ENCODE results near the gene BCDIN3D. TPM values are rescaled to one million over a fixed set of nuclear protein-coding genes. Genes with fewer than 3 reads are reported as not detected.

The BCDIN3D gene
- total and polyA plus RNA-seq, 2 donors (not counting 3 experiments of a cell fraction or from before 2014, with no cell fraction given) = 1.8 to 3.1 TPM

DNA sequence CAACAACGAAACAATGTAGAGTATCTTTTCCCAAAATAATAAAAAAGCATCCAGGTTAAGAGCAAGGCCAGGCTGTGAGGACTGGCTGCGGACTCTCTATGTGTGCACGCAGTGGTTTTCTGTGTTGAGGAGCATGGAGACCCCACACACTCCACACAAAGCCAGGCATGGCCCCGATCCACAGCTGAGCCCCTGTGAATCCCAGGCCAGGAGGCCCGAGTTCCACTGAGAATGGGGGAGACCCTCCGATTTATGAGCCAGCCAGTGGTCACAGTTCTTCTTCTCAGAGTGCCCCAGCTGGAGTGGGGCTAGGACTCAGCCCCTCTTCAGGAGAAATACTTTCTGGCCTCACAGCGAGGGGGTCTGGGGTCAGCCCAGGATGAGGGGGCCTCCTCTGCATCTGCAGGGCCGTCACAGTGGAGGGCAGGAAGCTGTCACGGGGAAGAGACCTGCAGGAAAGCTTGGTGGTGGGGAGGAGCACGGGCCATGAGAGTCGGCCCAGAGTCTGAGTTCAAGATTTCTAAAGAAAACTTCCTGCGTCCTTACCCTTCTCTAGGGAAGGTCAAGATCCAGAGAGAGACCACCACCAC is 34.8 kb downstream of the BCDIN3D start:
- H3K9me3 ChIP-seq (replicated peaks; ENCODE audit: control insufficient read depth, insufficient read depth, low read length) = no peaks in the 10 kb centered on the region
- H3K36me3 ChIP-seq (ENCODE audit: control insufficient read depth in 2 of 2, extremely low read depth in 1 of 2, insufficient read depth in 2 of 2, low read length in 2 of 2) = peaks cover 7 to 26% of the 10 kb centered on the region in 2 experiments
- no peaks in the 10 kb centered on the region for H3K4me1 ChIP-seq (ENCODE audit: control insufficient read depth, extremely low read depth, insufficient read depth, low read length)
- DNase-seq (ENCODE audit: low read depth, low spot score) = no peak
- ChIA-PET CTCF (interaction anchor here (1.1 kb wide), 1 partner anchor 12 kb away, joined by 3 read pairs; no protein-coding TSS in a partner anchor), POLR2A (no interaction called here)
- no TSS peak for BruUV-seq (replicated peaks)
- intact Hi-C loops (cut with micrococcal nuclease) = no loop called here
- H3K27me3 ChIP-seq (ENCODE audit: control insufficient read depth in 2 of 2, insufficient read depth in 2 of 2, low read length in 2 of 2) = no peaks in the 10 kb centered on the region
- H3K27ac ChIP-seq (ENCODE audit: insufficient read depth, low read depth, low read length) = no peak overlapping the region
- TF ChIP-seq MYC (IDR thresholded peaks at IDR 0.05; ENCODE audit: low read depth, low read length) = no peak
- TF ChIP-seq EZH2 (IDR thresholded peaks at IDR 0.05; ENCODE audit: borderline replicate concordance, low read depth, low read length, severe bottlenecking) = no peak
- TF ChIP-seq POLR2AphosphoS5 (IDR thresholded peaks at IDR 0.05; ENCODE audit: insufficient read depth, low read depth, low read length) = no peak
- TF ChIP-seq, protein P1, sequence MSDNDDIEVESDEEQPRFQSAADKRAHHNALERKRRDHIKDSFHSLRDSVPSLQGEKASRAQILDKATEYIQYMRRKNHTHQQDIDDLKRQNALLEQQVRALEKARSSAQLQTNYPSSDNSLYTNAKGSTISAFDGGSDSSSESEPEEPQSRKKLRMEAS (IDR thresholded peaks at IDR 0.05; ENCODE audit: insufficient read depth, insufficient read length) = no peak
- no peak for TF ChIP-seq FOS (IDR thresholded peaks at IDR 0.05; ENCODE audit: borderline replicate concordance, insufficient read depth, low read length)
- TF ChIP-seq POLR2A (IDR thresholded peaks at IDR 0.05; ENCODE audit: low read depth, low read length) = no peak
- TF ChIP-seq, protein P2, sequence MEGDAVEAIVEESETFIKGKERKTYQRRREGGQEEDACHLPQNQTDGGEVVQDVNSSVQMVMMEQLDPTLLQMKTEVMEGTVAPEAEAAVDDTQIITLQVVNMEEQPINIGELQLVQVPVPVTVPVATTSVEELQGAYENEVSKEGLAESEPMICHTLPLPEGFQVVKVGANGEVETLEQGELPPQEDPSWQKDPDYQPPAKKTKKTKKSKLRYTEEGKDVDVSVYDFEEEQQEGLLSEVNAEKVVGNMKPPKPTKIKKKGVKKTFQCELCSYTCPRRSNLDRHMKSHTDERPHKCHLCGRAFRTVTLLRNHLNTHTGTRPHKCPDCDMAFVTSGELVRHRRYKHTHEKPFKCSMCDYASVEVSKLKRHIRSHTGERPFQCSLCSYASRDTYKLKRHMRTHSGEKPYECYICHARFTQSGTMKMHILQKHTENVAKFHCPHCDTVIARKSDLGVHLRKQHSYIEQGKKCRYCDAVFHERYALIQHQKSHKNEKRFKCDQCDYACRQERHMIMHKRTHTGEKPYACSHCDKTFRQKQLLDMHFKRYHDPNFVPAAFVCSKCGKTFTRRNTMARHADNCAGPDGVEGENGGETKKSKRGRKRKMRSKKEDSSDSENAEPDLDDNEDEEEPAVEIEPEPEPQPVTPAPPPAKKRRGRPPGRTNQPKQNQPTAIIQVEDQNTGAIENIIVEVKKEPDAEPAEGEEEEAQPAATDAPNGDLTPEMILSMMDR (IDR thresholded peaks at IDR 0.05; ENCODE audit: extremely low read depth in 1 of 2, insufficient read depth in 1 of 2, low read depth in 1 of 2, low read length in 2 of 2) = no peak
- no peak for TF ChIP-seq JUN (IDR thresholded peaks at IDR 0.05; ENCODE audit: borderline replicate concordance, insufficient read depth, insufficient read length, low read depth)
- TF ChIP-seq GATA2 (IDR thresholded peaks at IDR 0.05; ENCODE audit: insufficient read depth, insufficient read length, low read depth, low read length) = no peak
- no peak overlapping the region for H3K4me3 ChIP-seq (replicated peaks in 1 of 3; ENCODE audit: insufficient read depth in 1 of 3, low read depth in 1 of 3, low read length in 3 of 3)
- H3K9ac ChIP-seq (replicated peaks; ENCODE audit: extremely low read depth, insufficient read depth, low read length) = no peak overlapping the region
- no peak for FAIRE-seq
- dilution Hi-C loops (cut with MboI; ENCODE audit: extremely low pct_ligation_motif_present, low sequenced_read_pairs) = no loop called here
- no peak overlapping the region for H3K4me2 ChIP-seq (ENCODE audit: insufficient read depth, low read length)
- no peaks in the 10 kb centered on the region for H3K79me2 ChIP-seq (ENCODE audit: control insufficient read depth, insufficient read depth, low read length)
- H4K20me1 ChIP-seq (replicated peaks; ENCODE audit: control insufficient read depth, extremely low read depth, insufficient read depth, low read length) = no peaks in the 10 kb centered on the region
- no peak overlapping the region for H2AFZ ChIP-seq (ENCODE audit: low read depth, low read length)
- H3K9me1 ChIP-seq (replicated peaks; ENCODE audit: control insufficient read depth, extremely low read depth, insufficient read depth, low read length) = no peaks in the 10 kb centered on the region
